GM23338 (cell line): ENCODE results near the gene PKIB. TPM values are rescaled to one million over a fixed set of nuclear protein-coding genes. Genes with fewer than 3 reads are reported as not detected.

Source experiments
- ATAC-seq: fragments of 200-7000 bp; cut with Tn5 transposase; 3 replicates; pipeline ENCODE4 v1.9.1; 2020
- DNase-seq: peaks from one replicate; pipeline ENCODE4 v3.0.0-alpha.2; 2015; ENCODE audit warnings: low spot score
- H2AFZ ChIP-seq: fragments of 200-600 bp; sonication (generic); 2 replicates; pipeline ENCODE4 v1.8.0; 2016; ENCODE audit warnings: antibody characterized with exemption, mild to moderate bottlenecking, moderate library complexity
- H3F3A ChIP-seq: fragments of 200-600 bp; sonication (generic); replicated peaks from 2 replicates; pipeline ENCODE4 v1.8.0; 2017; ENCODE audit warnings: antibody characterized with exemption, mixed run types, low read depth
- H3K27ac ChIP-seq: fragments of 200-600 bp; sonication (generic); 2 replicates; pipeline ENCODE4 v1.6.1; 2016; ENCODE audit warnings: low read depth
- H3K27me3 ChIP-seq: fragments of 200-600 bp; sonication (generic); 2 replicates; pipeline ENCODE4 v1.8.0; 2016; ENCODE audit warnings: mild to moderate bottlenecking, mixed run types, moderate library complexity; ENCODE audit not compliant: insufficient read depth
- H3K36me3 ChIP-seq: fragments of 200-600 bp; sonication (generic); 2 replicates; pipeline ENCODE4 v1.8.0; 2016; ENCODE audit warnings: mild to moderate bottlenecking; ENCODE audit not compliant: insufficient read depth
- H3K4me1 ChIP-seq: fragments of 200-600 bp; sonication (generic); 2 replicates; pipeline ENCODE4 v1.8.0; 2016; ENCODE audit warnings: mild to moderate bottlenecking, moderate library complexity; ENCODE audit not compliant: insufficient read depth
- H3K4me2 ChIP-seq: fragments of 200-600 bp; sonication (generic); 2 replicates; pipeline ENCODE4 v1.7.1; 2017; ENCODE audit warnings: mixed run types
- H3K4me3 ChIP-seq: fragments of 200-600 bp; sonication (generic); 2 replicates; pipeline ENCODE4 v1.6.1; 2016; ENCODE audit warnings: mixed run types
- H3K79me2 ChIP-seq: fragments of 200-600 bp; sonication (generic); replicated peaks from 2 replicates; pipeline ENCODE4 v1.8.0; 2017; ENCODE audit warnings: mild to moderate bottlenecking; ENCODE audit not compliant: insufficient read depth
- H3K9me2 ChIP-seq: fragments of 200-600 bp; sonication (generic); 2 replicates; pipeline ENCODE4 v1.8.0; 2017; ENCODE audit not compliant: insufficient read depth
- H4K20me1 ChIP-seq: fragments of 200-600 bp; sonication (generic); replicated peaks from 2 replicates; pipeline ENCODE4 v1.8.0; 2017; ENCODE audit warnings: mild to moderate bottlenecking; ENCODE audit not compliant: insufficient read depth
- H3K27ac Mint-ChIP-seq: 2 replicates; pipeline ENCODE4 v1.8.0; 2020; ENCODE audit warnings: inconsistent platforms, mild to moderate bottlenecking, moderate library complexity, mixed read lengths
- H3K27me3 Mint-ChIP-seq: 3 replicates; pipeline ENCODE4 v1.8.0; 2022; ENCODE audit warnings: low read depth, mild to moderate bottlenecking, moderate library complexity, mixed read lengths, inconsistent platforms; ENCODE audit not compliant: insufficient read depth, poor library complexity
- H3K36me3 Mint-ChIP-seq: 3 replicates; pipeline ENCODE4 v1.8.0; 2021; ENCODE audit warnings: low read depth, mild to moderate bottlenecking, inconsistent platforms, moderate library complexity, mixed read lengths
- H3K4me1 Mint-ChIP-seq: 3 replicates; pipeline ENCODE4 v1.8.0; 2020; ENCODE audit warnings: mild to moderate bottlenecking, inconsistent platforms, mixed read lengths
- H3K4me3 Mint-ChIP-seq: 3 replicates; pipeline ENCODE4 v1.8.0; 2021; ENCODE audit warnings: moderate library complexity, mild to moderate bottlenecking, inconsistent platforms, mixed read lengths
- H3K9me3 Mint-ChIP-seq: 3 replicates; pipeline ENCODE4 v1.8.0; 2020; ENCODE audit warnings: moderate library complexity, mild to moderate bottlenecking, inconsistent platforms, mixed read lengths
- CREB1 ChIP-seq: fragments of 250-450 bp; sonication (Bioruptor Pico); IDR thresholded peaks from 2 replicates; pipeline ENCODE4 v1.5.0; 2020; ENCODE audit warnings: low read depth, mild to moderate bottlenecking, moderate library complexity
- CTCF ChIP-seq, 2 experiments: fragments of 200-600 bp in 1 of 2; sonication (generic) in 1 of 2; conservative IDR thresholded peaks; 2 replicates each; pipeline versions ENCODE4 v1.5.1 to v1.6.1; 2016 to 2017; ENCODE audit warnings: antibody characterized with exemption in 2 of 2, low read depth in 2 of 2, mild to moderate bottlenecking in 2 of 2, moderate library complexity in 1 of 2
- ETS1 ChIP-seq: IDR thresholded peaks from 2 replicates; pipeline ENCODE4 v1.6.1; 2016; ENCODE audit warnings: antibody characterized with exemption
- EZH2 ChIP-seq: fragments of 200-600 bp; sonication (generic); IDR thresholded peaks from one replicate; pipeline ENCODE4 v1.8.0; 2017; ENCODE audit warnings: antibody characterized with exemption, mild to moderate bottlenecking, low read depth; ENCODE audit not compliant: unreplicated experiment
- JUNB ChIP-seq: IDR thresholded peaks from one replicate; pipeline ENCODE4 v1.6.1; 2016; ENCODE audit warnings: antibody characterized with exemption; ENCODE audit not compliant: unreplicated experiment
- NANOG ChIP-seq: IDR thresholded peaks from 2 replicates; pipeline ENCODE4 v1.6.1; 2016; ENCODE audit warnings: antibody characterized with exemption, borderline replicate concordance
- POLR2AphosphoS5 ChIP-seq: IDR thresholded peaks from 2 replicates; pipeline ENCODE4 v1.6.1; 2016; ENCODE audit warnings: antibody characterized with exemption, low read depth
- REST ChIP-seq: IDR thresholded peaks from one replicate; pipeline ENCODE4 v1.6.1; 2018; ENCODE audit warnings: antibody characterized with exemption; ENCODE audit not compliant: unreplicated experiment
- STAT1 ChIP-seq: IDR thresholded peaks from one replicate; pipeline ENCODE4 v1.6.1; 2016; ENCODE audit warnings: antibody characterized with exemption; ENCODE audit not compliant: unreplicated experiment
- ZNF114 ChIP-seq: fragments of 250-450 bp; sonication (Bioruptor Pico); IDR thresholded peaks from 2 replicates; pipeline ENCODE4 v1.5.0; 2020; ENCODE audit warnings: mild to moderate bottlenecking, moderate library complexity
- ZNF331 ChIP-seq: fragments of 250-450 bp; sonication (Bioruptor Pico); IDR thresholded peaks from 2 replicates; pipeline ENCODE4 v1.5.0; 2020; ENCODE audit warnings: low read depth, mild to moderate bottlenecking, moderate library complexity
- ZNF462 ChIP-seq: fragments of 250-450 bp; sonication (Bioruptor Pico); IDR thresholded peaks from 2 replicates; pipeline ENCODE4 v1.5.0; 2020; ENCODE audit warnings: mild to moderate bottlenecking, moderate library complexity
- polyA plus RNA-seq: library from polyadenylated mRNA; unstranded; fragments of >200 nt; fragmentation: Nextera tagmentation; extraction: Ambion mirVana; gene quantifications from 2 replicates; pipeline ENCODE4 v1.2.1, GENCODE V29; 2016
- total RNA-seq: library from RNA; depleted of rRNA; stranded (reverse); fragments of >200 nt; shearing (Covaris generic); gene quantifications from 2 replicates; pipeline ENCODE4 v1.2.3, GENCODE V29; 2014

The PKIB gene
- total and polyA plus RNA-seq, 2 experiments from 2014 or later: 125 to 170 TPM

- Histone ChIP-seq H3K79me2 (no peaks in the 10 kb centered on the region), H3K4me3 (no peak overlapping the region), H4K20me1 (0 out of 2 replicates have a peak, but pooled peaks cover 2% of the 10 kb centered on the region), H3K4me1 (no peaks in the 10 kb centered on the region), H3K36me3 (no peaks in the 10 kb centered on the region), H3K27me3 (no peaks in the 10 kb centered on the region), H3K27ac (no peak overlapping the region), H3K4me2 (no peak overlapping the region), H3F3A (no peaks in the 10 kb centered on the region), H2AFZ (no peak overlapping the region), H3K9me2 (no peaks in the 10 kb centered on the region)
- Mint-ChIP-seq H3K4me1 (no peaks in the 10 kb centered on the region), H3K4me3 (no peak overlapping the region), H3K27me3 (no peaks in the 10 kb centered on the region), H3K27ac (peak overlapping the region; percentile 75; the same call in 1 of the 2 replicates), H3K36me3 (peaks cover 7% of the 10 kb centered on the region; the same call in 1 of the 3 replicates), H3K9me3 (no peaks in the 10 kb centered on the region)
- TF ChIP-seq ZNF114 (no peak), POLR2AphosphoS5 (no peak), REST (no peak), STAT1 (no peak), ZNF331 (CRISPR knock-in tag) (no peak), ZNF462 (CRISPR knock-in tag) (no peak), NANOG (no peak), ETS1 (no peak), JUNB (no peak), CREB1 (no peak), CTCF (conservative IDR thresholded peaks at IDR 0.05; ENCODE audit: low read depth in 2 of 2) (no peak), EZH2 (no peak)
- no peak for DNase-seq
- ATAC-seq: no peak
Observed at GRCh38 chr6:122663981-122664380, 53.8 kb downstream of the PKIB start.
